Loucy (cell line): Measurements from ENCODE around the gene GLOD5.

Source experiments
- H2AFZ ChIP-seq: fragments of 200-600 bp; sonication (generic); 2 replicates; pipeline ENCODE4 v1.6.0; 2016; ENCODE audit warnings: antibody characterized with exemption, mild to moderate bottlenecking, low read length, moderate library complexity
- H3F3A ChIP-seq: fragments of 200-600 bp; 2 replicates; pipeline ENCODE4 v1.6.0; 2016; ENCODE audit warnings: antibody characterized with exemption, low read depth, mild to moderate bottlenecking
- H3K27me3 ChIP-seq: fragments of 200-600 bp; sonication (generic); 2 replicates; pipeline ENCODE4 v1.6.1; 2014; ENCODE audit warnings: low read length, mild to moderate bottlenecking; ENCODE audit not compliant: insufficient read depth, poor library complexity, severe bottlenecking
- H3K36me3 ChIP-seq: fragments of 200-600 bp; sonication (generic); 2 replicates; pipeline ENCODE4 v1.6.1; 2016; ENCODE audit warnings: low read length; ENCODE audit not compliant: insufficient read depth
- H3K4me1 ChIP-seq: fragments of 200-600 bp; sonication (generic); 2 replicates; pipeline ENCODE4 v1.5.1; 2014; ENCODE audit warnings: low read length, mild to moderate bottlenecking; ENCODE audit not compliant: insufficient read depth, poor library complexity, severe bottlenecking
- H3K4me2 ChIP-seq: fragments of 200-600 bp; sonication (generic); 2 replicates; pipeline ENCODE4 v1.6.0; 2014; ENCODE audit warnings: antibody characterized with exemption, low read length, low read depth, mild to moderate bottlenecking; ENCODE audit not compliant: poor library complexity, severe bottlenecking
- H3K4me3 ChIP-seq: fragments of 200-600 bp; sonication (generic); 2 replicates; pipeline ENCODE4 v1.5.1; 2014; ENCODE audit warnings: low read length, mild to moderate bottlenecking, mixed read lengths; ENCODE audit not compliant: poor library complexity, severe bottlenecking
- H3K79me2 ChIP-seq: fragments of 200-600 bp; sonication (generic); 2 replicates; pipeline ENCODE4 v1.6.1; 2014; ENCODE audit warnings: low read length; ENCODE audit not compliant: insufficient read depth
- H3K9ac ChIP-seq: fragments of 200-600 bp; sonication (generic); 2 replicates; pipeline ENCODE4 v1.6.0; 2014; ENCODE audit warnings: mild to moderate bottlenecking, low read depth, low read length, moderate library complexity; ENCODE audit not compliant: poor library complexity, severe bottlenecking
- H3K9me2 ChIP-seq: fragments of 200-600 bp; sonication (generic); replicated peaks from 2 replicates; pipeline ENCODE4 v1.6.1; 2016; ENCODE audit warnings: low read depth, low read length, mixed read lengths
- H3K9me3 ChIP-seq: fragments of 200-600 bp; sonication (generic); 2 replicates; pipeline ENCODE4 v1.6.1; 2014; ENCODE audit warnings: mild to moderate bottlenecking, antibody characterized with exemption, low read length, low read depth; ENCODE audit not compliant: insufficient read depth
- H4K20me1 ChIP-seq: fragments of 200-600 bp; sonication (generic); 2 replicates; pipeline ENCODE4 v1.6.0; 2014; ENCODE audit warnings: antibody characterized with exemption, low read length, mild to moderate bottlenecking; ENCODE audit not compliant: insufficient read depth, poor library complexity, severe bottlenecking
- EZH2phosphoT487 ChIP-seq: fragments of 200-600 bp; IDR thresholded peaks from 2 replicates; pipeline ENCODE4 v1.6.1; 2018; ENCODE audit warnings: antibody characterized with exemption, mild to moderate bottlenecking, moderate library complexity, borderline replicate concordance
- TF ChIP-seq, protein P1 (sequence below): fragments of 200-600 bp; sonication (generic); conservative IDR thresholded peaks from 2 replicates; pipeline ENCODE4 v1.5.1; 2014; ENCODE audit warnings: mild to moderate bottlenecking, antibody characterized with exemption, low read length

The GLOD5 gene

DNA sequence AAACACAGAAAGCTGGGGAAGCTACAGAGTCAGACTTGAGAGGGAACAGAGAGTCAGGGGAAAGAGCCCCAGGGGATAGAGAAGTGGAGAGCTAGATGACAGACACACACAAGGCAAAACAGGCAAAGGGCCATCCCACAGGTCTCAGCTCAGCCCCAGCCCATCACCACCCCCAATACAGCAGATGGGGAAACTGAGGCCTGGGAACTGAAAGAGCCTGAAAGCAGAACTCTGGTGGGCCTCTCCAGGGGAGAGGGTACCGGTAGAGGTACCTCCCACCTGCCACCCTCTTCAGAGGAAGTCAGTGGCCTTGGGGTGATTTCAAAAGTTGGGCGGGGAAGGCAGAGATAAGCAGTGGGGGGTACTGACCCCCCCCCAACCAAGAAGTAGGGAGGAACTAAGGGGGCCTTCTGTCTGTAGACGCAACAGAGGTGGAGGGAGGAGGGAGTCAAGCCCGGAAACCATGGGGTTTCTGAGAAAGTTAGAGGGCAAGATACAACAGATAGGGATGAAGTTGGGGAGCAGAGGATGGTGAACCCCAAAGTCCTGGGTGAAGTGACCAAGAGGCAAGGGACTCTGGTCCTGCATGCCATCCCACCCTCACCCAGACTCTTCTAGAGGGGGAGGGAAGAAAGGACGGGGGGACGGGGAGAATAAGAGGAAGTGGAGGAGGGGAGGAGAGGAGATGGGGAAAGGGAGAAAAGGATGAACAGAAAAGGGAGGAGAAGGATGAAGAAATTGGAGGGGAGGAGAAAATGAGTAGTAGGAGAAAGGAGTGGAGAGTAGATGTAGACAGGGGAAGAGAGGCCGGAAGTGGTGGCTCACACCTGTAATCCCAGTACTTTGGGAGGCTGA is 28.0 kb downstream of the GLOD5 start:
- H3K36me3 ChIP-seq, result no peaks in the 10 kb centered on the region
- H4K20me1 ChIP-seq, result no peaks in the 10 kb centered on the region
- no peaks in the 10 kb centered on the region for H3K9me2 ChIP-seq
- no peaks in the 10 kb centered on the region for H3K79me2 ChIP-seq
- H3K4me3 ChIP-seq, result no peak overlapping the region
- H2AFZ ChIP-seq, result no peak overlapping the region
- no peaks in the 10 kb centered on the region for H3K4me1 ChIP-seq
- H3K27me3 ChIP-seq, result no peaks in the 10 kb centered on the region
- no peak overlapping the region for H3K9ac ChIP-seq
- no peak overlapping the region for H3K4me2 ChIP-seq
- no peaks in the 10 kb centered on the region for H3K9me3 ChIP-seq
- H3F3A ChIP-seq, result no peaks in the 10 kb centered on the region
- no peak for TF ChIP-seq EZH2phosphoT487
- TF ChIP-seq, protein P1, sequence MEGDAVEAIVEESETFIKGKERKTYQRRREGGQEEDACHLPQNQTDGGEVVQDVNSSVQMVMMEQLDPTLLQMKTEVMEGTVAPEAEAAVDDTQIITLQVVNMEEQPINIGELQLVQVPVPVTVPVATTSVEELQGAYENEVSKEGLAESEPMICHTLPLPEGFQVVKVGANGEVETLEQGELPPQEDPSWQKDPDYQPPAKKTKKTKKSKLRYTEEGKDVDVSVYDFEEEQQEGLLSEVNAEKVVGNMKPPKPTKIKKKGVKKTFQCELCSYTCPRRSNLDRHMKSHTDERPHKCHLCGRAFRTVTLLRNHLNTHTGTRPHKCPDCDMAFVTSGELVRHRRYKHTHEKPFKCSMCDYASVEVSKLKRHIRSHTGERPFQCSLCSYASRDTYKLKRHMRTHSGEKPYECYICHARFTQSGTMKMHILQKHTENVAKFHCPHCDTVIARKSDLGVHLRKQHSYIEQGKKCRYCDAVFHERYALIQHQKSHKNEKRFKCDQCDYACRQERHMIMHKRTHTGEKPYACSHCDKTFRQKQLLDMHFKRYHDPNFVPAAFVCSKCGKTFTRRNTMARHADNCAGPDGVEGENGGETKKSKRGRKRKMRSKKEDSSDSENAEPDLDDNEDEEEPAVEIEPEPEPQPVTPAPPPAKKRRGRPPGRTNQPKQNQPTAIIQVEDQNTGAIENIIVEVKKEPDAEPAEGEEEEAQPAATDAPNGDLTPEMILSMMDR, result no peak

DNA sequence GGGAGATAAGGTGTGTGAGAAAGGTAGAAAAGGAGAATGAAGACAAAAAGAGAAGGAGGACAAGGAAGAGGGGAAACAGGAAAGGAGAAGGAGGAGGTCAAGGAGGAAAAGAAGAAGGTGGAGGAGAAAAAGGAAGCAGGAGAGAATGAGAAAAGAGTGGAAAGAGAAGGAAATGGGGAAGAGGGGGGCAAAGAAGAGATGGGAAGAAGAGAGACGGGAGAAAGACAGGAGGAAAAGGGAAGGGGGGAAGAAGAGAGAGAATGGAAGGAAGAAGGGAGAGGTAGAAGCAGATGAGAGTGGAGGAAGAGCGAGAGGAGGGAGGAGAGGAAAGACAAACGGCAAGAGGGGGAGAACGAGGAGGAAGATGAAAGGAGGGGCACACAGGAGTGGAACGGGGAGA is 28.9 kb downstream of the GLOD5 start:
- no peak for TF ChIP-seq EZH2phosphoT487
- TF ChIP-seq, protein P1, result no peak
- Histone ChIP-seq H3K36me3 (no peaks in the 10 kb centered on the region), H3F3A (no peaks in the 10 kb centered on the region), H3K9me2 (no peaks in the 10 kb centered on the region), H3K4me3 (no peak overlapping the region), H2AFZ (no peak overlapping the region), H3K4me1 (no peaks in the 10 kb centered on the region), H3K27me3 (no peaks in the 10 kb centered on the region), H3K9ac (no peak overlapping the region), H4K20me1 (no peaks in the 10 kb centered on the region), H3K4me2 (no peak overlapping the region), H3K79me2 (no peaks in the 10 kb centered on the region), H3K9me3 (no peaks in the 10 kb centered on the region)

DNA sequence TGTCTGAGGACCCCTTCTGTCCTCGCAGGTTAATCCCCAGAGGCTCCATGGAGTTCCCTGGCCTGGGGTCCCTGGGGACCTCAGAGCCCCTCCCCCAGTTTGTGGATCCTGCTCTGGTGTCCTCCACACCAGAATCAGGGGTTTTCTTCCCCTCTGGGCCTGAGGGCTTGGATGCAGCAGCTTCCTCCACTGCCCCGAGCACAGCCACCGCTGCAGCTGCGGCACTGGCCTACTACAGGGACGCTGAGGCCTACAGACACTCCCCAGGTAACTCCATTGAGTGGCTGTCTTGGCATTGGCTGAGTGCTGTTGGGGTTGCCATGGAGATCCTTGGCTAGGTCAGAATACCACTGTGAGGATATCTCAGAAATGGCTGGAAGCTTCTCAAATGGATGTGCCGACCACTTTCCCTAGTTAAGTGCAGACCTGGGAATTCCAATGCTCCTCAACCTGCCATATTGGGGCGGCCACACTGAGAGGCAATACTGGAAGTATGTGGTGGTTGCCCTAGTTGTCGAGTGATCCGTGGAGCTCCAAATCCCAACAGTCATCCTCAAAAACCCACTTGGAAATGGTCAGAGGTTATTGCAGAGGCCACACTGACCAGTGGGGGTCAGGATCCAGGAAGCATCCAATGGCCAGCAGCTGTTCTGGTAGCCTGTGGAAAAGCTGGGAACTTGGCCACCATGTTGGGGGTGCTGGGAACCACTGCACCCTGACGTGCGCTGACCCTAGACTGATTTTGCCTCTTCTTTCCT is 29.7 kb downstream of the GLOD5 start:
- H3K9me2 ChIP-seq, result no peaks in the 10 kb centered on the region
- H3K9ac ChIP-seq, result no peak overlapping the region
- no peaks in the 10 kb centered on the region for H3K27me3 ChIP-seq
- no peaks in the 10 kb centered on the region for H3K79me2 ChIP-seq
- no peaks in the 10 kb centered on the region for H4K20me1 ChIP-seq
- H3K9me3 ChIP-seq, result no peaks in the 10 kb centered on the region
- TF ChIP-seq, protein P1, result no peak
- TF ChIP-seq EZH2phosphoT487, result no peak
- H3K4me3 ChIP-seq, result no peak overlapping the region
- H3K4me2 ChIP-seq, result no peak overlapping the region
- no peak overlapping the region for H2AFZ ChIP-seq
- no peaks in the 10 kb centered on the region for H3K36me3 ChIP-seq
- no peaks in the 10 kb centered on the region for H3K4me1 ChIP-seq
- no peaks in the 10 kb centered on the region for H3F3A ChIP-seq
